Subcutaneous abdominal adipose tissue (tissue), 5 donors: ENCODE measurements around the gene POTEH.
"Not testable (repeated sequence)": the region's sequence is repeated elsewhere in the genome, so short reads cannot be mapped to it uniquely, and the experiment has no call there.

Source experiments
- H3K27ac ChIP-seq: one replicate; pipeline ENCODE4 v1.7.0; 2013; ENCODE audit warnings: low read depth, mild to moderate bottlenecking, inconsistent platforms, low read length, moderate library complexity
- H3K27me3 ChIP-seq, 5 donors: one replicate each; pipeline ENCODE4 v1.7.0; 2013; ENCODE audit warnings: low read length in 5 of 5, inconsistent platforms in 1 of 5; ENCODE audit not compliant: control insufficient read depth in 5 of 5, insufficient read depth in 4 of 5
- H3K36me3 ChIP-seq, 5 donors: one replicate each; pipeline ENCODE4 v1.7.0; 2013; ENCODE audit warnings: low read length in 5 of 5; ENCODE audit not compliant: control insufficient read depth in 5 of 5, insufficient read depth in 5 of 5
- H3K4me1 ChIP-seq, 5 donors: one replicate each; pipeline ENCODE4 v1.7.0; 2013; ENCODE audit warnings: low read length in 5 of 5, mild to moderate bottlenecking in 3 of 5, moderate library complexity in 1 of 5; ENCODE audit not compliant: control insufficient read depth in 5 of 5, insufficient read depth in 5 of 5
- H3K4me3 ChIP-seq, 5 donors: one replicate each; pipeline ENCODE4 v1.7.0; 2013; ENCODE audit warnings: low read length in 5 of 5, low read depth in 1 of 5
- H3K9ac ChIP-seq, 5 donors: one replicate each; pipeline ENCODE4 v1.7.0; 2013; ENCODE audit warnings: low read length in 5 of 5, mild to moderate bottlenecking in 4 of 5, moderate library complexity in 3 of 5
- H3K9me3 ChIP-seq, 5 donors: one replicate each; pipeline ENCODE4 v1.7.0; 2013; ENCODE audit warnings: low read length in 5 of 5; ENCODE audit not compliant: control insufficient read depth in 5 of 5
- donor health status: healthy.
- donor health status: healthy.
- donor health status: healthy.
- donor health status: healthy.
- donor health status: healthy.

The POTEH gene

GRCh38 chr22:15763559-15763958 is 73.7 kb downstream of the POTEH start:
- not testable (repeated sequence) for H3K36me3 ChIP-seq, H3K4me3 ChIP-seq, H3K9me3 ChIP-seq, H3K27ac ChIP-seq, H3K4me1 ChIP-seq, H3K9ac ChIP-seq, H3K27me3 ChIP-seq
